ENCODE data around the gene CHD2.

The CHD2 gene

GRCh38 chr15:93017526-93017925, 117.4 kb downstream of the CHD2 start:
- no peak for TF ChIP-seq TAF1 (IDR thresholded peaks at IDR 0.05; ENCODE audit: low read depth, low read length)
- no peak for TF ChIP-seq PAX5 (IDR thresholded peaks at IDR 0.05; ENCODE audit: insufficient read depth, low read length, severe bottlenecking)
- no peak for TF ChIP-seq SPI1 (IDR thresholded peaks at IDR 0.05; ENCODE audit: low read depth, low read length)
- TF ChIP-seq POU2F2 (IDR thresholded peaks at IDR 0.05; ENCODE audit: low read depth, low read length), result no peak
- TF ChIP-seq POLR2A (IDR thresholded peaks at IDR 0.05; ENCODE audit: low read depth, low read length), result no peak
- no peak for TF ChIP-seq POLR2AphosphoS5 (IDR thresholded peaks at IDR 0.05; ENCODE audit: low read depth, low read length)
- FAIRE-seq (no peak), DNase-seq (ENCODE audit: insufficient read length, low spot score) (no peak)

DNA sequence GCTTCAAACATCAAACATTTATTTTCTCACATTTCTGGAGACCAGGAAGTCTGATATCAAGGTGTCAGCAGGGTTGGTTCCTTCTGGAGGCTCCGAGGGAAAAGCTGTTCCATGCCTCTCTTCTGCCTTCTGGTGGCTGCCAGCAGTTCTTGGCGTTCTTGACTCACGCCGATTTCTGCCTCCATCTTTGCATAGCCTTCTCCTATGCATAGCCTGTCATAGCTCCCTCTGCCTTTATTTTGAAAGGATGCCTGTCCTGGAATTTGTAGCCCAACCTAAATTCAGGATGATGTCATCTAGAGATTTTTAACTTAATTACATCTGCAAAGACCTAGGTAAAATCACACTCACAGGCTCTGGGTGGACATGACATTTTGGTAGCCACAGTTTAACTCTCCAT, 118.5 kb downstream of the CHD2 start:
- no peak for FAIRE-seq
- no peak for TF ChIP-seq SPI1 (IDR thresholded peaks at IDR 0.05; ENCODE audit: low read depth, low read length)
- no peak for TF ChIP-seq POLR2AphosphoS5 (IDR thresholded peaks at IDR 0.05; ENCODE audit: low read depth, low read length)
- no peak for TF ChIP-seq POU2F2 (IDR thresholded peaks at IDR 0.05; ENCODE audit: low read depth, low read length)
- TF ChIP-seq TAF1 (IDR thresholded peaks at IDR 0.05; ENCODE audit: low read depth, low read length), result no peak
- TF ChIP-seq PAX5 (IDR thresholded peaks at IDR 0.05; ENCODE audit: insufficient read depth, low read length, severe bottlenecking), result no peak
- no peak for TF ChIP-seq POLR2A (IDR thresholded peaks at IDR 0.05; ENCODE audit: low read depth, low read length)
- no peak for DNase-seq (ENCODE audit: insufficient read length, low spot score)

GRCh38 chr15:93019090-93019489, 119.0 kb downstream of the CHD2 start:
- no peak for TF ChIP-seq POLR2A (IDR thresholded peaks at IDR 0.05; ENCODE audit: low read depth, low read length)
- no peak for TF ChIP-seq POLR2AphosphoS5 (IDR thresholded peaks at IDR 0.05; ENCODE audit: low read depth, low read length)
- no peak for TF ChIP-seq TAF1 (IDR thresholded peaks at IDR 0.05; ENCODE audit: low read depth, low read length)
- no peak for TF ChIP-seq PAX5 (IDR thresholded peaks at IDR 0.05; ENCODE audit: insufficient read depth, low read length, severe bottlenecking)
- no peak for TF ChIP-seq POU2F2 (IDR thresholded peaks at IDR 0.05; ENCODE audit: low read depth, low read length)
- no peak for TF ChIP-seq SPI1 (IDR thresholded peaks at IDR 0.05; ENCODE audit: low read depth, low read length)
- FAIRE-seq (no peak), DNase-seq (ENCODE audit: insufficient read length, low spot score) (no peak)

- no peak for FAIRE-seq
- TF ChIP-seq TAF1 (IDR thresholded peaks at IDR 0.05; ENCODE audit: low read depth, low read length), result no peak
- TF ChIP-seq POU2F2 (IDR thresholded peaks at IDR 0.05; ENCODE audit: low read depth, low read length), result no peak
- TF ChIP-seq POLR2AphosphoS5 (IDR thresholded peaks at IDR 0.05; ENCODE audit: low read depth, low read length), result no peak
- no peak for DNase-seq (ENCODE audit: insufficient read length, low spot score)
These were observed 119.8 kb downstream of the CHD2 start for GRCh38 chr15:93019971-93020370.

DNA sequence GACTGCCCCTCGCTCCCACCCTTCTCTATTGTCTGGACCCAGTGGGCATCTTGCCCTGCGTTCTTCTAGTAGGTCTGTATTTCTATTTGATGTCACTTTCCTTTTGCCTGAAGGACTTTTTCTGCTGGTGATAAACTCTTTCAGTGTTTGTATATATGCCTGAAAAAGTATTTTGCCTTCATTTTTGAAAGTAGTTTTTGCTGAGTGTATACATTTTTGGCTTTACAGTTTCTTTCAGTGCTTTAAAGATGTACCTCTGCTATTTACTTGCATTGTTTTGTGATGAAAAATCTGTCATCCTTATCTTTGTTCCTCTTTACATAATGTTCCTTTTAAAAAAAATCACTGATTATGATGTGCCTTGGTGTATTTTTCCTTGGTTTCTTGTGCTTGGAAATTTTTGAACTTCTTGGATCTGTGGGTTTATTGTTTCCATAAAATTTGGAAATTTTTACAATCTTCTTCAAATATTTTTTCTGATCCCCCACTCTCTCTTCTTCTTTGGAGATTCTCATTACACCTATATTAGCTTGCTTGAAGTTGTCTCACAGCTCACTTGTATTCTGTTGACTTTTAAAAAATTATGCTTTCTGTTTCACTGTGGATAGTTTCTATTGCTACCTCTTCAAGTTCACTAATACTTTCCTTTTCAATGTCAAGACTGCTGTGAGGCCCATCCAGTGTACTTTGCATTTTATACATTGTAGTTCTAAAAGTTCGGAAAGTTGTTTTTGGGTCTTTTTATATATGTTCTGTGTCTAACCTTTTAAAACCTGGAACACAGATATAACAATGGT, 121.0 kb downstream of the CHD2 start:
- TF ChIP-seq POU2F2 (IDR thresholded peaks at IDR 0.05; ENCODE audit: low read depth, low read length) (no peak), TAF1 (IDR thresholded peaks at IDR 0.05; ENCODE audit: low read depth, low read length) (no peak), SPI1 (IDR thresholded peaks at IDR 0.05; ENCODE audit: low read depth, low read length) (no peak), POLR2AphosphoS5 (IDR thresholded peaks at IDR 0.05; ENCODE audit: low read depth, low read length) (no peak), POLR2A (IDR thresholded peaks at IDR 0.05; ENCODE audit: low read depth, low read length) (no peak), PAX5 (IDR thresholded peaks at IDR 0.05; ENCODE audit: insufficient read depth, low read length, severe bottlenecking) (no peak)
- no peak for FAIRE-seq
- no peak for DNase-seq (ENCODE audit: insufficient read length, low spot score)

DNA sequence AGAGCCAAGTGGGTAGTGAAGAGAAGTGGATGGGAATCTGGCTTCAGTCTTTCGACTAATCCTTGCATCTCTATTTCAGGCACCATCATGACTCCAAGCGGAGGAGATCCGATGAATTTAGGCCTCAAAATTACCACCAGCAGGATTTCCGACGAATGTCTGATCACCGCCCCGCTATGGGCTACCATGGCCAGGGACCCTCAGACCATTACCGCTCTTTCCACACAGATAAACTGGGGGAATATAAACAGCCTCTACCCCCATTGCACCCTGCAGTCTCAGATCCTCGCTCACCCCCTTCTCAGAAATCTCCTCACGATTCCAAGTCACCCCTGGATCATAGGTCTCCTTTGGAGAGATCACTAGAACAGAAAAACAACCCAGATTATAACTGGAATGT, 124.2 kb downstream of the CHD2 start:
- no peak for DNase-seq (ENCODE audit: insufficient read length, low spot score)

GRCh38 chr15:93024716-93025624, 124.8 kb downstream of the CHD2 start:
- FAIRE-seq (no peak), DNase-seq (ENCODE audit: insufficient read length, low spot score) (no peak)
- TF ChIP-seq SPI1 (IDR thresholded peaks at IDR 0.05; ENCODE audit: low read depth, low read length) (no peak), POLR2AphosphoS5 (IDR thresholded peaks at IDR 0.05; ENCODE audit: low read depth, low read length) (no peak), POLR2A (IDR thresholded peaks at IDR 0.05; ENCODE audit: low read depth, low read length) (no peak), TAF1 (IDR thresholded peaks at IDR 0.05; ENCODE audit: low read depth, low read length) (no peak), PAX5 (IDR thresholded peaks at IDR 0.05; ENCODE audit: insufficient read depth, low read length, severe bottlenecking) (no peak), POU2F2 (IDR thresholded peaks at IDR 0.05; ENCODE audit: low read depth, low read length) (no peak)

More for the DNA sequence above, 124.2 kb downstream of the CHD2 start:
- TF ChIP-seq TAF1 (IDR thresholded peaks at IDR 0.05; ENCODE audit: low read depth, low read length) (no peak), PAX5 (IDR thresholded peaks at IDR 0.05; ENCODE audit: insufficient read depth, low read length, severe bottlenecking) (no peak), SPI1 (IDR thresholded peaks at IDR 0.05; ENCODE audit: low read depth, low read length) (no peak), POU2F2 (IDR thresholded peaks at IDR 0.05; ENCODE audit: low read depth, low read length) (no peak)
- no peak for FAIRE-seq

- FAIRE-seq (peak; percentile 54), DNase-seq (ENCODE audit: insufficient read length, low spot score) (no peak)
- TF ChIP-seq PAX5 (IDR thresholded peaks at IDR 0.05; ENCODE audit: insufficient read depth, low read length, severe bottlenecking) (no peak), POLR2A (IDR thresholded peaks at IDR 0.05; ENCODE audit: low read depth, low read length) (no peak), TAF1 (IDR thresholded peaks at IDR 0.05; ENCODE audit: low read depth, low read length) (no peak), POU2F2 (IDR thresholded peaks at IDR 0.05; ENCODE audit: low read depth, low read length) (no peak), SPI1 (IDR thresholded peaks at IDR 0.05; ENCODE audit: low read depth, low read length) (no peak), POLR2AphosphoS5 (IDR thresholded peaks at IDR 0.05; ENCODE audit: low read depth, low read length) (no peak)
These were observed 125.5 kb downstream of the CHD2 start for GRCh38 chr15:93025625-93025982.

DNA sequence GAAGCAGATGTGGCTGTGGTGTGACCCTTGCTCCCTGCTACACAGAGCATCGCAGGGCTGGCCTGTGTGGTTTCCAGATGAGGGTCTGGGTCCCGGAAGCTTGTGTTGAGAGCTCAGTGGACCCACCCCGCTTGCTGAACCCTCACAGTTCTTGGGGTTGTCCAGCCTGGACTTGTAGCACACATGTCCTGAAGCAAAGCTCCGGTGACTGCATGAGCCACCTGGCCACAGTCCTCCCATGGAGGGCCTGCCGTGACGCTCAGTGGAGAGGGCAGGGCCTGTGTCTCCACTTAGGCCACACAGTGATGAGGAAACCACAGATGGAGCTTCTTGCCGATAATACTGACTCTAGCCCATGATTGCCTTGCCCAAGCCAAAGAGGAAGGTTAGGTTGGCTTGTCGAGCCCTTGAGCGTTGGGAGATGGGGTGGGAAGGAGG, 126.3 kb downstream of the CHD2 start:
- DNase-seq (ENCODE audit: insufficient read length, low spot score) (no peak), FAIRE-seq (no peak)
- TF ChIP-seq TAF1 (IDR thresholded peaks at IDR 0.05; ENCODE audit: low read depth, low read length) (no peak), POU2F2 (IDR thresholded peaks at IDR 0.05; ENCODE audit: low read depth, low read length) (no peak), POLR2AphosphoS5 (IDR thresholded peaks at IDR 0.05; ENCODE audit: low read depth, low read length) (peak; percentile 67), PAX5 (IDR thresholded peaks at IDR 0.05; ENCODE audit: insufficient read depth, low read length, severe bottlenecking) (no peak), SPI1 (IDR thresholded peaks at IDR 0.05; ENCODE audit: low read depth, low read length) (no peak), POLR2A (IDR thresholded peaks at IDR 0.05; ENCODE audit: low read depth, low read length) (0 out of 2 replicates have a peak, but pooled peaks have one; percentile 5)
